Activated T-cell treated with anti-CD3 and anti-CD28 coated beads, Interleukin-2, amount 50 U/mL, for 24 hours (primary cell): ENCODE measurements around the gene EVPLL.
"Not testable (repeated sequence)": the region's sequence is repeated elsewhere in the genome, so short reads cannot be mapped to it uniquely, and the experiment has no call there.

Experiments used
- DNase-seq: peaks from one replicate; pipeline ENCODE4 v3.0.0-alpha.2; 2020
- H3K27ac Mint-ChIP-seq: 2 replicates; pipeline ENCODE4 v1.8.0; 2020; ENCODE audit warnings: mild to moderate bottlenecking, mixed read lengths
- H3K27me3 Mint-ChIP-seq: 2 replicates; pipeline ENCODE4 v1.8.0; 2020; ENCODE audit warnings: mixed read lengths
- H3K36me3 Mint-ChIP-seq: 2 replicates; pipeline ENCODE4 v1.8.0; 2020; ENCODE audit warnings: low read depth, mixed read lengths
- H3K4me1 Mint-ChIP-seq: 2 replicates; pipeline ENCODE4 v1.8.0; 2020; ENCODE audit warnings: low read depth, mixed read lengths
- H3K4me3 Mint-ChIP-seq: 2 replicates; pipeline ENCODE4 v1.8.0; 2020; ENCODE audit warnings: mild to moderate bottlenecking, moderate library complexity, mixed read lengths
- H3K9me3 Mint-ChIP-seq: 2 replicates; pipeline ENCODE4 v1.8.0; 2020; ENCODE audit warnings: mixed read lengths

The EVPLL gene

GRCh38 chr17:18364166-18364565 is 13.4 kb upstream of the EVPLL start:
- no peaks in the 10 kb centered on the region for H3K27me3 Mint-ChIP-seq
- peaks cover 16% of the 10 kb centered on the region for H3K36me3 Mint-ChIP-seq
- H3K4me1 Mint-ChIP-seq: peaks cover 17% of the 10 kb centered on the region
- H3K9me3 Mint-ChIP-seq: no peaks in the 10 kb centered on the region
- no peak overlapping the region for H3K27ac Mint-ChIP-seq
- no peak for DNase-seq
- no peak overlapping the region for H3K4me3 Mint-ChIP-seq

GRCh38 chr17:18368946-18369345 is 8.6 kb upstream of the EVPLL start:
- Mint-ChIP-seq H3K27me3 (peaks cover 15% of the 10 kb centered on the region), H3K4me3 (no peak overlapping the region), H3K9me3 (no peaks in the 10 kb centered on the region), H3K27ac (no peak overlapping the region), H3K4me1 (peaks cover 6% of the 10 kb centered on the region), H3K36me3 (no peaks in the 10 kb centered on the region)
- DNase-seq: no peak

- Mint-ChIP-seq H3K4me3 (no peak overlapping the region), H3K27ac (no peak overlapping the region), H3K27me3 (peaks cover 15% of the 10 kb centered on the region), H3K4me1 (peaks cover 6% of the 10 kb centered on the region), H3K9me3 (no peaks in the 10 kb centered on the region), H3K36me3 (no peaks in the 10 kb centered on the region)
- DNase-seq: no peak
Observed at GRCh38 chr17:18370761-18371160, 6.8 kb upstream of the EVPLL start.

- Mint-ChIP-seq H3K4me1 (peaks cover 6% of the 10 kb centered on the region), H3K27ac (no peak overlapping the region), H3K9me3 (no peaks in the 10 kb centered on the region), H3K27me3 (peaks cover 15% of the 10 kb centered on the region), H3K4me3 (no peak overlapping the region), H3K36me3 (no peaks in the 10 kb centered on the region)
- no peak for DNase-seq
Observed at GRCh38 chr17:18371455-18371854, 6.1 kb upstream of the EVPLL start.

GRCh38 chr17:18373181-18373580 is 4.4 kb upstream of the EVPLL start:
- not testable (repeated sequence) for H3K36me3 Mint-ChIP-seq

GRCh38 chr17:18374216-18374615 is 3.4 kb upstream of the EVPLL start:
- H3K36me3 Mint-ChIP-seq: no peaks in the 10 kb centered on the region
- H3K9me3 Mint-ChIP-seq: no peaks in the 10 kb centered on the region
- peaks cover 6% of the 10 kb centered on the region for H3K4me1 Mint-ChIP-seq
- no peak for DNase-seq
- peaks cover 15% of the 10 kb centered on the region for H3K27me3 Mint-ChIP-seq
- no peak overlapping the region for H3K4me3 Mint-ChIP-seq
- no peak overlapping the region for H3K27ac Mint-ChIP-seq

More at GRCh38 chr17:18373181-18373580, 4.4 kb upstream of the EVPLL start:
- peaks cover 15% of the 10 kb centered on the region for H3K27me3 Mint-ChIP-seq
- H3K27ac Mint-ChIP-seq, H3K9me3 Mint-ChIP-seq, DNase-seq, H3K4me1 Mint-ChIP-seq, H3K4me3 Mint-ChIP-seq: not testable (repeated sequence)

GRCh38 chr17:18378205-18378505 is 577 bp downstream of the EVPLL start:
- peaks cover 3% of the 10 kb centered on the region for H3K4me1 Mint-ChIP-seq
- no peaks in the 10 kb centered on the region for H3K36me3 Mint-ChIP-seq
- no peak overlapping the region for H3K27ac Mint-ChIP-seq
- peaks cover 11% of the 10 kb centered on the region for H3K27me3 Mint-ChIP-seq
- no peak overlapping the region for H3K4me3 Mint-ChIP-seq
- no peaks in the 10 kb centered on the region for H3K9me3 Mint-ChIP-seq
- no peak for DNase-seq

- H3K27me3 Mint-ChIP-seq: peaks cover 11% of the 10 kb centered on the region
- H3K4me1 Mint-ChIP-seq, DNase-seq, H3K27ac Mint-ChIP-seq, H3K9me3 Mint-ChIP-seq, H3K36me3 Mint-ChIP-seq, H3K4me3 Mint-ChIP-seq: not testable (repeated sequence)
Observed at GRCh38 chr17:18378614-18379013, 1.0 kb downstream of the EVPLL start.

GRCh38 chr17:18379246-18380146 is 1.9 kb downstream of the EVPLL start:
- Mint-ChIP-seq H3K9me3 (no peaks in the 10 kb centered on the region), H3K36me3 (no peaks in the 10 kb centered on the region), H3K27ac (no peak overlapping the region), H3K4me3 (no peak overlapping the region), H3K4me1 (peaks cover 1% of the 10 kb centered on the region), H3K27me3 (peaks cover 13% of the 10 kb centered on the region)
- no peak for DNase-seq

- Mint-ChIP-seq H3K4me1 (peaks cover 1% of the 10 kb centered on the region), H3K9me3 (no peaks in the 10 kb centered on the region), H3K27me3 (peaks cover 13% of the 10 kb centered on the region), H3K36me3 (no peaks in the 10 kb centered on the region), H3K4me3 (no peak overlapping the region), H3K27ac (no peak overlapping the region)
- DNase-seq: no peak
Observed at GRCh38 chr17:18380471-18381157, 3.0 kb downstream of the EVPLL start.

- no peak overlapping the region for H3K4me3 Mint-ChIP-seq
- H3K27ac Mint-ChIP-seq: no peak overlapping the region
- H3K9me3 Mint-ChIP-seq: no peaks in the 10 kb centered on the region
- no peaks in the 10 kb centered on the region for H3K36me3 Mint-ChIP-seq
- H3K27me3 Mint-ChIP-seq: peaks cover 13% of the 10 kb centered on the region
- no peak for DNase-seq
- H3K4me1 Mint-ChIP-seq: peaks cover 1% of the 10 kb centered on the region
Observed at GRCh38 chr17:18381158-18381952, 3.8 kb downstream of the EVPLL start.

- no peaks in the 10 kb centered on the region for H3K9me3 Mint-ChIP-seq
- H3K27ac Mint-ChIP-seq: no peak overlapping the region
- no peak overlapping the region for H3K4me3 Mint-ChIP-seq
- H3K4me1 Mint-ChIP-seq: peaks cover 1% of the 10 kb centered on the region
- peaks cover 13% of the 10 kb centered on the region for H3K27me3 Mint-ChIP-seq
- no peaks in the 10 kb centered on the region for H3K36me3 Mint-ChIP-seq
- DNase-seq: no peak
Observed at GRCh38 chr17:18381953-18382245, 4.3 kb downstream of the EVPLL start.

- Mint-ChIP-seq H3K4me1 (peaks cover 1% of the 10 kb centered on the region), H3K27me3 (peaks cover 13% of the 10 kb centered on the region), H3K27ac (no peak overlapping the region), H3K36me3 (no peaks in the 10 kb centered on the region), H3K9me3 (no peaks in the 10 kb centered on the region), H3K4me3 (no peak overlapping the region)
- no peak for DNase-seq
Observed at GRCh38 chr17:18382441-18383078, 5.0 kb downstream of the EVPLL start.

GRCh38 chr17:18383079-18383481 is 5.5 kb downstream of the EVPLL start:
- not testable (repeated sequence) for H3K4me3 Mint-ChIP-seq, H3K36me3 Mint-ChIP-seq, H3K27ac Mint-ChIP-seq, H3K9me3 Mint-ChIP-seq, H3K4me1 Mint-ChIP-seq
- peak; percentile 59 for DNase-seq
- H3K27me3 Mint-ChIP-seq: peaks cover 13% of the 10 kb centered on the region
